ENCODE data around the gene ATP1A2.
A peak's percentile ranks its signal among the peaks of the same experiment; 100 is the strongest.
"Not testable (repeated sequence)": the region's sequence is repeated elsewhere in the genome, so short reads cannot be mapped to it uniquely, and the experiment has no call there.

ATP1A2 gene

GRCh38 chr1:160123726-160124125 lies 8.2 kb downstream of the ATP1A2 start:
- ATAC-seq (no peak), DNase-seq (ENCODE audit: low spot score in 2 of 2) (no peak)
- H3K27ac Mint-ChIP-seq, result peak overlapping the region; percentile 23
- no peak overlapping the region for H3K4me3 Mint-ChIP-seq
- H3K9me3 Mint-ChIP-seq, result no peaks in the 10 kb centered on the region
- no peaks in the 10 kb centered on the region for H3K36me3 Mint-ChIP-seq
- no peaks in the 10 kb centered on the region for H3K4me1 Mint-ChIP-seq

GRCh38 chr1:160124705-160125478 lies 9.3 kb downstream of the ATP1A2 start:
- Mint-ChIP-seq H3K36me3 (no peaks in the 10 kb centered on the region), H3K4me3 (no peak overlapping the region), H3K4me1 (no peaks in the 10 kb centered on the region), H3K27ac (peak overlapping the region; percentile 23), H3K9me3 (no peaks in the 10 kb centered on the region)
- DNase-seq (ENCODE audit: low spot score in 2 of 2), result no peak
- ATAC-seq, result peak; percentile 20

DNA sequence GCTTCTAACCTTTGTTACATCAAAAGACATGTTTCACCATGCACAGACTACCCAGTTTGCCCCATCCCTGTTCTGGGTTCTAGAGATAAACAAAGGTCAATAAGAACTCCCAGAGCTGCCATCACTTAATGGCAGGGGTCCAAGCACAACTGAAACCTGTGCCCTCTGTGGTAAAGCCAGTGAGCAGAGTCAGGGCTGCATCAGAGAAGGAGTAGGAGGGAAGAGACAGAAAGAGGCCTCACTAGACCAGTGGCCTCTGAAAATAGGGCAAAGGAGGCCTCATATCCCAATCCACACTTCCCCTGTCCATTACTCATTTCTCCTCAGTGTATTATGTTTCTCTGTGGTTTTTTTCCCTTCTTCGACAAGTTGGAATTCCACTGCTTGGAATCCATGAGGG lies 10.2 kb downstream of the ATP1A2 start:
- H3K4me3 Mint-ChIP-seq, result no peak overlapping the region
- H3K36me3 Mint-ChIP-seq, result no peaks in the 10 kb centered on the region
- no peaks in the 10 kb centered on the region for H3K9me3 Mint-ChIP-seq
- H3K4me1 Mint-ChIP-seq, result no peaks in the 10 kb centered on the region
- no peak for ATAC-seq
- no peak for DNase-seq (ENCODE audit: low spot score in 2 of 2)
- no peak overlapping the region for H3K27ac Mint-ChIP-seq

DNA sequence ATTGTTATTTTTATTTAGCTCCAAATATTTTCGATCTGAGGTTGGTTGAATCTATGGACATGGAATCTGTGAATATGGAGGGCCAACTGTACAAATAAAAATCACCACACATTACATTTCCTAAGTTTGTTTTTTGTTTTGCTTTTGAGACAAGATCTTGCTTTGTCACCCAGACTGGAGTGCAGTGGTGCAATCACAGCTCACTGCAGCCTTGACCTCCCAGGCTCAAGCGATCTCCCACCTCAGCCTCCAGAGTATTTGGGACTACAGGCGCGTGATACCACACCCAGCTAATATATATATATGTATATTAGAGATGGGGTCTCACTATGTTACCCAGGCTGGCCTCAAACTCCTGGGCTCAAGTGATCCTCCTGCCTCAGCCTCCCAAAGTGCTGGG lies 10.8 kb downstream of the ATP1A2 start:
- not testable (repeated sequence) for H3K4me1 Mint-ChIP-seq; ATAC-seq; H3K9me3 Mint-ChIP-seq; H3K4me3 Mint-ChIP-seq; H3K27ac Mint-ChIP-seq; DNase-seq (ENCODE audit: low spot score in 2 of 2); H3K36me3 Mint-ChIP-seq

DNA sequence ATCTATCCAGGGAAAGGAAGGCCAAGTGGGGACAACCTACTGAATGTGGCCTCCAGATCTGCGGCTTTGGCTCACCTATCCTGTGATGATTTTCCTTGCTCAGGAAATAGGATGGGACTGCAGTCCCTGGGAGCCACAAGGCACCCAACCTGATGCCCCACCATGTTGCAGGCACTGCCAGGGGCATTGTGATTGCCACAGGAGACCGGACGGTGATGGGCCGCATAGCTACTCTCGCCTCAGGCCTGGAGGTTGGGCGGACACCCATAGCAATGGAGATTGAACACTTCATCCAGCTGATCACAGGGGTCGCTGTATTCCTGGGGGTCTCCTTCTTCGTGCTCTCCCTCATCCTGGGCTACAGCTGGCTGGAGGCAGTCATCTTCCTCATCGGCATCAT lies 11.8 kb downstream of the ATP1A2 start:
- ATAC-seq (no peak), DNase-seq (ENCODE audit: low spot score in 2 of 2) (no peak)
- H3K27ac Mint-ChIP-seq, result no peak overlapping the region
- H3K9me3 Mint-ChIP-seq, result no peaks in the 10 kb centered on the region
- H3K36me3 Mint-ChIP-seq, result no peaks in the 10 kb centered on the region
- H3K4me3 Mint-ChIP-seq, result no peak overlapping the region
- no peaks in the 10 kb centered on the region for H3K4me1 Mint-ChIP-seq

- Mint-ChIP-seq H3K9me3 (no peaks in the 10 kb centered on the region), H3K4me3 (no peak overlapping the region), H3K36me3 (no peaks in the 10 kb centered on the region), H3K4me1 (no peaks in the 10 kb centered on the region), H3K27ac (no peak overlapping the region)
- DNase-seq (ENCODE audit: low spot score in 2 of 2) (no peak), ATAC-seq (no peak)
Observed at GRCh38 chr1:160127865-160128523, 12.4 kb downstream of the ATP1A2 start.

GRCh38 chr1:160128636-160129035 lies 13.1 kb downstream of the ATP1A2 start:
- Mint-ChIP-seq H3K4me1 (no peaks in the 10 kb centered on the region), H3K4me3 (no peak overlapping the region), H3K27ac (no peak overlapping the region), H3K36me3 (no peaks in the 10 kb centered on the region), H3K9me3 (no peaks in the 10 kb centered on the region)
- DNase-seq (ENCODE audit: low spot score in 2 of 2) (no peak), ATAC-seq (no peak)

GRCh38 chr1:160129046-160129445 lies 13.5 kb downstream of the ATP1A2 start:
- DNase-seq (ENCODE audit: low spot score in 2 of 2) (no peak), ATAC-seq (no peak)
- H3K9me3 Mint-ChIP-seq, result no peaks in the 10 kb centered on the region
- no peak overlapping the region for H3K27ac Mint-ChIP-seq
- no peak overlapping the region for H3K4me3 Mint-ChIP-seq
- H3K36me3 Mint-ChIP-seq, result no peaks in the 10 kb centered on the region
- no peaks in the 10 kb centered on the region for H3K4me1 Mint-ChIP-seq

- H3K4me1 Mint-ChIP-seq, result no peaks in the 10 kb centered on the region
- H3K9me3 Mint-ChIP-seq, result no peaks in the 10 kb centered on the region
- no peaks in the 10 kb centered on the region for H3K36me3 Mint-ChIP-seq
- ATAC-seq, result no peak
- DNase-seq (ENCODE audit: low spot score in 2 of 2), result no peak
- no peak overlapping the region for H3K27ac Mint-ChIP-seq
- H3K4me3 Mint-ChIP-seq, result no peak overlapping the region
Observed at GRCh38 chr1:160129558-160129957, 14.0 kb downstream of the ATP1A2 start.

GRCh38 chr1:160129966-160130365 lies 14.4 kb downstream of the ATP1A2 start:
- H3K4me3 Mint-ChIP-seq, result no peak overlapping the region
- no peaks in the 10 kb centered on the region for H3K9me3 Mint-ChIP-seq
- DNase-seq (ENCODE audit: low spot score in 2 of 2), result no peak
- no peak overlapping the region for H3K27ac Mint-ChIP-seq
- no peak for ATAC-seq
- H3K36me3 Mint-ChIP-seq, result no peaks in the 10 kb centered on the region
- no peaks in the 10 kb centered on the region for H3K4me1 Mint-ChIP-seq

GRCh38 chr1:160130486-160130885 lies 14.9 kb downstream of the ATP1A2 start:
- DNase-seq (ENCODE audit: low spot score in 2 of 2) (no peak), ATAC-seq (no peak)
- no peak overlapping the region for H3K27ac Mint-ChIP-seq
- H3K9me3 Mint-ChIP-seq, result no peaks in the 10 kb centered on the region
- no peaks in the 10 kb centered on the region for H3K36me3 Mint-ChIP-seq
- no peaks in the 10 kb centered on the region for H3K4me1 Mint-ChIP-seq
- no peak overlapping the region for H3K4me3 Mint-ChIP-seq

DNA sequence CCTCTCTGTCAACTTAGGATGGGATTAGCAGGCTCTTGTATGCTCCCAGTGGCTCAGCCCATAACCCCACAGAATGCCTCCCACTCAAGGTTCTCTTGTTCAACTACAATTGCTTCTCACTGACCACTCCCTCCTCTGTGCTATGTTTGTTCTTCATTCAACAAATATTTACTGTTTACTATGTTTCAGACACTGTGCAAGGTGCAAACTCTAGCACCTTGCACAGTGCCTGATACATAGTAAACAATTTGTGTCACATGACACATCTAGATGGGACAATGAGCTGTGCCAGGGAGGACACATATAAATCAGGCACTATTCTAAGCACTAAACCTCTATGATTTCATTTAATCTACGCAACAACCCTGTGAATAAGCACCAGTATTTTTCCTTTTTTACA lies 15.4 kb downstream of the ATP1A2 start:
- DNase-seq (ENCODE audit: low spot score in 2 of 2) (no peak), ATAC-seq (no peak)
- no peaks in the 10 kb centered on the region for H3K36me3 Mint-ChIP-seq
- H3K9me3 Mint-ChIP-seq, result no peaks in the 10 kb centered on the region
- no peak overlapping the region for H3K4me3 Mint-ChIP-seq
- no peaks in the 10 kb centered on the region for H3K4me1 Mint-ChIP-seq
- no peak overlapping the region for H3K27ac Mint-ChIP-seq

- Mint-ChIP-seq H3K4me1 (no peaks in the 10 kb centered on the region), H3K9me3 (no peaks in the 10 kb centered on the region), H3K27ac (no peak overlapping the region), H3K4me3 (no peak overlapping the region), H3K36me3 (no peaks in the 10 kb centered on the region)
- no peak for ATAC-seq
- no peak for DNase-seq (ENCODE audit: low spot score in 2 of 2)
Observed at GRCh38 chr1:160131803-160132565, 16.4 kb downstream of the ATP1A2 start.

DNA sequence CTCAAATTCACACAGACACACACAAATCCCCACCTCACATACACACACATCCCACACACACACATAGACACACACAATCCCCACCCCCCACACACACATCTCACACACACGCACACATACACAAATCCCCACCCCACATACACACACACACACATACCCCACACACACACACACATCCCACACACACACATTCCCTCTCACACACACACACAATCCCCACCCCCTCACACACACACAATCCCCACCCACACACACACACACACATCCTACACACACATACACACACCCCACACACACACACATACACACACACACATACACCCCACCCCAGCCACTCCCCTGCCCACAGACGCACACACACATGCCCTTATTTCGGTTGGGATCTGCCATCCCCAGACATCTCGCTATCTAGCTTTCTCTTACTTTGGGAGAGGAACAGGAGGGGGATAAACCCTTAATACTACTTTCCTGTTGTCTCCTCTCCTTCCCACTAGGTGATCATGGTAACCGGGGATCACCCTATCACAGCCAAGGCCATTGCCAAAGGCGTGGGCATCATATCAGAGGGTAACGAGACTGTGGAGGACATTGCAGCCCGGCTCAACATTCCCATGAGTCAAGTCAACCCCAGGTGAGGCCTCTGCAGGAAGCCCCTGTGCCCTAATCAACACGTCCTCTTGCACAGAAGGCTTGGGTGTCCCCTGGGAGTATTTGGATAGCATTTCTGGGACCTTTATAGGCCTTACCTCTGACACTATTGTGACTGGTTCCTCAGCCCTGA lies 18.6 kb downstream of the ATP1A2 start:
- H3K9me3 Mint-ChIP-seq, result no peaks in the 10 kb centered on the region
- ATAC-seq (no peak), DNase-seq (ENCODE audit: low spot score in 2 of 2) (no peak)
- no peaks in the 10 kb centered on the region for H3K36me3 Mint-ChIP-seq
- H3K4me3 Mint-ChIP-seq, result no peak overlapping the region
- H3K4me1 Mint-ChIP-seq, result no peaks in the 10 kb centered on the region
- no peak overlapping the region for H3K27ac Mint-ChIP-seq

Data from stimulated activated effector memory CD8-positive, alpha-beta T cell treated with anti-CD3 and anti-CD28 coated beads, Interleukin-12 subunit alpha, Interleukin-12 subunit beta, amount 100 ng/mL, for 72 hours (primary cell).